Measurements from ENCODE around the gene ELL2. TPM values are rescaled to one million over a fixed set of nuclear protein-coding genes. Genes with fewer than 3 reads are reported as not detected.

The ELL2 gene
- total and polyA plus RNA-seq, 11 donors = 6.7 to 74.5 (median 31.1) TPM

- no peak for ATAC-seq
- no peak overlapping the region for H3K27ac ChIP-seq
- TF ChIP-seq CTCF (IDR thresholded peaks at IDR 0.05) (no peak), POLR2A (IDR thresholded peaks at IDR 0.05) (no peak)
Observed at GRCh38 chr5:95913663-95914062, 48.0 kb downstream of the ELL2 start.

GRCh38 chr5:95912029-95912428, 49.6 kb downstream of the ELL2 start:
- Histone ChIP-seq H3K9me3 (no peaks in the 10 kb centered on the region), H3K4me1 (peaks cover 0 to 33% (median 18%) of the 10 kb centered on the region in 12 donors), H3K27ac (no peak overlapping the region), H3K27me3 (no peaks in the 10 kb centered on the region), H3K4me3 (no peak overlapping the region), H3K36me3 (peaks cover 0 to 36% (median 3%) of the 10 kb centered on the region in 9 donors)
- 71 to 100% (median 83%) methylated on average over 2 of the region's 2 CpGs for WGBS, 4 donors
- DNase-seq = no peak
- intact Hi-C loops (cut with DNase I) = no loop called here
- TF ChIP-seq CTCF (IDR thresholded peaks at IDR 0.05) (no peak), POLR2A (IDR thresholded peaks at IDR 0.05) (no peak)
- no peak for ATAC-seq

More at GRCh38 chr5:95913663-95914062, 48.0 kb downstream of the ELL2 start:
- Histone ChIP-seq H3K4me3 (no peak overlapping the region), H3K4me1 (peaks cover 0 to 34% (median 19%) of the 10 kb centered on the region in 12 donors), H3K9me3 (no peaks in the 10 kb centered on the region), H3K36me3 (peaks cover 0 to 36% (median 3%) of the 10 kb centered on the region in 9 donors), H3K27me3 (no peaks in the 10 kb centered on the region)
- WGBS, 4 donors = 37 to 53% (median 46%) methylated on average over 6 of the region's 6 CpGs
- DNase-seq = no peak
- intact Hi-C loops (cut with DNase I) = no loop called here

- H3K4me1 ChIP-seq = peaks cover 0 to 22% (median 7%) of the 10 kb centered on the region in 12 donors
- TF ChIP-seq CTCF (IDR thresholded peaks at IDR 0.05) (no peak), POLR2A (IDR thresholded peaks at IDR 0.05) (no peak)
- intact Hi-C loops (cut with DNase I) = no loop called here
- ATAC-seq (no peak), DNase-seq (no peak)
- no peaks in the 10 kb centered on the region for H3K9me3 ChIP-seq
- H3K27me3 ChIP-seq = no peaks in the 10 kb centered on the region
- 90 to 94% (median 93%) methylated on average over 4 of the region's 4 CpGs for WGBS, 4 donors
- H3K27ac ChIP-seq = no peak overlapping the region
- peaks cover 0 to 46% (median 13%) of the 10 kb centered on the region in 9 donors for H3K36me3 ChIP-seq
- H3K4me3 ChIP-seq = no peak overlapping the region
Observed at GRCh38 chr5:95910521-95910920, 51.1 kb downstream of the ELL2 start.

- TF ChIP-seq CTCF (IDR thresholded peaks at IDR 0.05) = no peak
- no peak for TF ChIP-seq POLR2A (IDR thresholded peaks at IDR 0.05)
- H3K36me3 ChIP-seq = peaks cover 0 to 50% (median 14%) of the 10 kb centered on the region in 9 donors
- intact Hi-C loops (cut with DNase I) = no loop called here
- H3K4me3 ChIP-seq = no peak overlapping the region
- H3K27ac ChIP-seq = no peak overlapping the region
- H3K4me1 ChIP-seq = peaks cover 0 to 19% (median 5%) of the 10 kb centered on the region in 12 donors
- no peaks in the 10 kb centered on the region for H3K27me3 ChIP-seq
- DNase-seq (no peak), ATAC-seq (no peak)
- WGBS, 4 donors = 80 to 93% (median 83%) methylated on average over 1 of the region's 1 CpG
- no peaks in the 10 kb centered on the region for H3K9me3 ChIP-seq
Observed at GRCh38 chr5:95909738-95910137, 51.9 kb downstream of the ELL2 start.

Data from heart left ventricle (tissue), 16 donors.